DOHH2 (cell line): Measurements from ENCODE around the gene TOB1.
A peak's percentile ranks its signal among the peaks of the same experiment; 100 is the strongest.

Source experiments
- H3F3A ChIP-seq: fragments of 200-600 bp; sonication (generic), shearing (Covaris generic); 2 replicates; pipeline ENCODE4 v1.6.0; 2016; ENCODE audit warnings: antibody characterized with exemption, mild to moderate bottlenecking; ENCODE audit not compliant: control insufficient read depth, insufficient read depth
- H3K27ac ChIP-seq: fragments of 200-600 bp; sonication (generic); 2 replicates; pipeline ENCODE4 v1.5.1; 2014; ENCODE audit warnings: low read depth, mild to moderate bottlenecking, low read length, moderate library complexity
- H3K27me3 ChIP-seq: fragments of 200-600 bp; sonication (generic); 2 replicates; pipeline ENCODE4 v1.6.1; 2014; ENCODE audit warnings: mild to moderate bottlenecking, low read length, mixed read lengths; ENCODE audit not compliant: control insufficient read depth
- H3K36me3 ChIP-seq: fragments of 200-600 bp; sonication (generic); 2 replicates; pipeline ENCODE4 v1.6.1; 2014; ENCODE audit warnings: mild to moderate bottlenecking, low read length, moderate library complexity, mixed read lengths; ENCODE audit not compliant: control insufficient read depth
- H3K4me1 ChIP-seq: fragments of 200-600 bp; sonication (generic); 2 replicates; pipeline ENCODE4 v1.6.1; 2014; ENCODE audit warnings: mild to moderate bottlenecking, low read length, mixed read lengths; ENCODE audit not compliant: control insufficient read depth
- H3K4me2 ChIP-seq: fragments of 200-600 bp; sonication (generic); 2 replicates; pipeline ENCODE4 v1.6.0; 2014; ENCODE audit warnings: mild to moderate bottlenecking, low read length, moderate library complexity
- H3K4me3 ChIP-seq: fragments of 200-600 bp; sonication (generic); 2 replicates; pipeline ENCODE4 v1.5.1; 2014; ENCODE audit warnings: mild to moderate bottlenecking, low read length, mixed read lengths
- H3K79me2 ChIP-seq: fragments of 200-600 bp; sonication (generic); 2 replicates; pipeline ENCODE4 v1.6.1; 2014; ENCODE audit warnings: mild to moderate bottlenecking, low read length, mixed read lengths; ENCODE audit not compliant: control insufficient read depth
- H3K9me2 ChIP-seq: fragments of 200-600 bp; sonication (generic); replicated peaks from 2 replicates; pipeline ENCODE4 v1.6.1; 2014; ENCODE audit warnings: mild to moderate bottlenecking, low read length, mixed read lengths; ENCODE audit not compliant: control insufficient read depth
- H3K9me3 ChIP-seq: fragments of 200-600 bp; sonication (generic); 2 replicates; pipeline ENCODE4 v1.6.1; 2014; ENCODE audit warnings: antibody characterized with exemption, low read length, mixed read lengths; ENCODE audit not compliant: control insufficient read depth, insufficient read depth
- H4K20me1 ChIP-seq: fragments of 200-600 bp; sonication (generic); 2 replicates; pipeline ENCODE4 v1.6.0; 2014; ENCODE audit warnings: low read depth, mild to moderate bottlenecking, antibody characterized with exemption, low read length, moderate library complexity; ENCODE audit not compliant: control insufficient read depth, insufficient read depth
- CTCF ChIP-seq: fragments of 200-600 bp; sonication (generic); IDR thresholded peaks from one replicate; pipeline ENCODE4 v1.5.1; 2014; ENCODE audit warnings: antibody characterized with exemption, mild to moderate bottlenecking, low read depth, low read length; ENCODE audit not compliant: poor library complexity, severe bottlenecking
- EZH2phosphoT487 ChIP-seq: fragments of 200-600 bp; sonication (generic); IDR thresholded peaks from 2 replicates; pipeline ENCODE4 v1.6.1; 2017; ENCODE audit warnings: borderline replicate concordance, mild to moderate bottlenecking, antibody characterized with exemption, low read length, moderate library complexity, mixed read lengths

The TOB1 gene

GRCh38 chr17:50818261-50818660 is 47.9 kb downstream of the TOB1 start:
- H3K36me3 ChIP-seq, result no peaks in the 10 kb centered on the region
- no peaks in the 10 kb centered on the region for H3F3A ChIP-seq
- no peak overlapping the region for H3K27ac ChIP-seq
- no peaks in the 10 kb centered on the region for H3K79me2 ChIP-seq
- H3K4me1 ChIP-seq, result no peaks in the 10 kb centered on the region
- H3K4me2 ChIP-seq, result no peak overlapping the region
- no peak overlapping the region for H3K4me3 ChIP-seq
- no peaks in the 10 kb centered on the region for H3K9me2 ChIP-seq
- peaks cover 6% of the 10 kb centered on the region; the same call in 1 of the 2 replicates for H3K27me3 ChIP-seq
- H4K20me1 ChIP-seq, result no peaks in the 10 kb centered on the region
- H3K9me3 ChIP-seq, result no peaks in the 10 kb centered on the region
- TF ChIP-seq CTCF (no peak), EZH2phosphoT487 (no peak)

GRCh38 chr17:50817838-50818237 is 48.3 kb downstream of the TOB1 start:
- TF ChIP-seq CTCF (no peak), EZH2phosphoT487 (no peak)
- no peak overlapping the region for H3K4me3 ChIP-seq
- no peaks in the 10 kb centered on the region for H3K4me1 ChIP-seq

GRCh38 chr17:50816771-50817751 is 49.1 kb downstream of the TOB1 start:
- Histone ChIP-seq H3K9me3 (no peaks in the 10 kb centered on the region), H3K27me3 (no peaks in the 10 kb centered on the region), H3K36me3 (no peaks in the 10 kb centered on the region), H3K4me3 (no peak overlapping the region), H3K27ac (no peak overlapping the region), H3K9me2 (no peaks in the 10 kb centered on the region), H3F3A (no peaks in the 10 kb centered on the region), H3K4me1 (no peaks in the 10 kb centered on the region), H3K79me2 (no peaks in the 10 kb centered on the region), H4K20me1 (no peaks in the 10 kb centered on the region), H3K4me2 (no peak overlapping the region)
- TF ChIP-seq CTCF (peak; percentile 95), EZH2phosphoT487 (no peak)

More at GRCh38 chr17:50817838-50818237, 48.3 kb downstream of the TOB1 start:
- H4K20me1 ChIP-seq, result no peaks in the 10 kb centered on the region
- H3K9me2 ChIP-seq, result no peaks in the 10 kb centered on the region
- no peaks in the 10 kb centered on the region for H3K79me2 ChIP-seq
- H3K27me3 ChIP-seq, result peaks cover 3% of the 10 kb centered on the region; the same call in 1 of the 2 replicates
- H3K27ac ChIP-seq, result no peak overlapping the region
- no peaks in the 10 kb centered on the region for H3K36me3 ChIP-seq
- H3K9me3 ChIP-seq, result no peaks in the 10 kb centered on the region
- H3K4me2 ChIP-seq, result no peak overlapping the region
- no peaks in the 10 kb centered on the region for H3F3A ChIP-seq
